HG02588 (cell line): Measurements from ENCODE around the gene DAGLB.

Source experiments
- ATAC-seq: cut with Tn5 transposase; IDR thresholded peaks from one replicate; pipeline ENCODE4 v1.9.1; 2021; ENCODE audit warnings: mild to moderate bottlenecking, moderate library complexity; ENCODE audit not compliant: unreplicated experiment

The DAGLB gene, protein sequence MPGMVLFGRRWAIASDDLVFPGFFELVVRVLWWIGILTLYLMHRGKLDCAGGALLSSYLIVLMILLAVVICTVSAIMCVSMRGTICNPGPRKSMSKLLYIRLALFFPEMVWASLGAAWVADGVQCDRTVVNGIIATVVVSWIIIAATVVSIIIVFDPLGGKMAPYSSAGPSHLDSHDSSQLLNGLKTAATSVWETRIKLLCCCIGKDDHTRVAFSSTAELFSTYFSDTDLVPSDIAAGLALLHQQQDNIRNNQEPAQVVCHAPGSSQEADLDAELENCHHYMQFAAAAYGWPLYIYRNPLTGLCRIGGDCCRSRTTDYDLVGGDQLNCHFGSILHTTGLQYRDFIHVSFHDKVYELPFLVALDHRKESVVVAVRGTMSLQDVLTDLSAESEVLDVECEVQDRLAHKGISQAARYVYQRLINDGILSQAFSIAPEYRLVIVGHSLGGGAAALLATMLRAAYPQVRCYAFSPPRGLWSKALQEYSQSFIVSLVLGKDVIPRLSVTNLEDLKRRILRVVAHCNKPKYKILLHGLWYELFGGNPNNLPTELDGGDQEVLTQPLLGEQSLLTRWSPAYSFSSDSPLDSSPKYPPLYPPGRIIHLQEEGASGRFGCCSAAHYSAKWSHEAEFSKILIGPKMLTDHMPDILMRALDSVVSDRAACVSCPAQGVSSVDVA

DNA sequence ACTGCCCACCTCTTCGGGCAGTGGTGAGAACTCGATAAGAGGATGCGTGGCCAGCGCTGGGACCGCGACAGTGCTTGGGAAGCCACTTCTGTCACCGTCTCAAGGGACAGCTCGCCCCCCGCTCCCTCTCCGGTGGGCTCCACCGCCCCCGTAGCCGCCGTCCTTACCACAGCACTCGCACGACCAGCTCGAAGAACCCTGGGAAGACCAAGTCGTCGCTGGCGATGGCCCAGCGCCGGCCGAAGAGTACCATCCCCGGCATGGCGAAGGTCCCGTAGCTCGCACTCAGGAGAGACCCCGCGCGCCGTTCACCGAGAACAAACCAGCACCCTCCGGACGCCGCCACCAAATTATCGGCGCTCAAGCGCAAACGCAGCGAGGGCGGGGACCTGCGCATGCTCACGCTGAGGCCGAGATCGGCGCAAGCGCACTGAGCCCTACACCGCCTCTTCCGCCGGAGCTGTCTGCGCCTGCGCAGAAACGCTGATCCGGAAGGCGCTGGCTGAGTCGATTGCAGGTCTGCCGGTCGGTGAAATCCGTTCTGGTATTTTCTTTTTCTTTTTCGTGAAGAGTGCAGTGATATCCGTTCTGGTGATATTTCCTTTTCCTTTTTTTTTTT, at the start of gene DAGLB:
Gene DAGLB, minus strand, starts transcription at position 374 of the 619 bp plus-strand sequence. Its CDS starts 112 bp downstream, at position 262.
- peak; percentile 85 for ATAC-seq

DNA sequence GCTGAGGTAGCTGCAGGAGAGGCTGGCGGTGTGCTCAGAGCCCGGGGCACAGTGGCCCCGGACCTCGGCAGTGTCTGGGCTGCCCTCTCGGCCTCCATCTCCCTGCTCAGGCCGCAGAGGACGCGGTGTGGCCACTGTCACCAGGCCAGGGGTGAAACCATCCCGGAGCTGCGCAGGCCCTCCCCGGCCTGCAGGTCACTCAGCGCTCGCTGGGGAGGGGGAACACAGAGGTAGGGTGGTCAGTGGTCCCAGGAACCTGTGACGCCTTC, 49.8 kb upstream of the DAGLB start:
- ATAC-seq = no peak

DNA sequence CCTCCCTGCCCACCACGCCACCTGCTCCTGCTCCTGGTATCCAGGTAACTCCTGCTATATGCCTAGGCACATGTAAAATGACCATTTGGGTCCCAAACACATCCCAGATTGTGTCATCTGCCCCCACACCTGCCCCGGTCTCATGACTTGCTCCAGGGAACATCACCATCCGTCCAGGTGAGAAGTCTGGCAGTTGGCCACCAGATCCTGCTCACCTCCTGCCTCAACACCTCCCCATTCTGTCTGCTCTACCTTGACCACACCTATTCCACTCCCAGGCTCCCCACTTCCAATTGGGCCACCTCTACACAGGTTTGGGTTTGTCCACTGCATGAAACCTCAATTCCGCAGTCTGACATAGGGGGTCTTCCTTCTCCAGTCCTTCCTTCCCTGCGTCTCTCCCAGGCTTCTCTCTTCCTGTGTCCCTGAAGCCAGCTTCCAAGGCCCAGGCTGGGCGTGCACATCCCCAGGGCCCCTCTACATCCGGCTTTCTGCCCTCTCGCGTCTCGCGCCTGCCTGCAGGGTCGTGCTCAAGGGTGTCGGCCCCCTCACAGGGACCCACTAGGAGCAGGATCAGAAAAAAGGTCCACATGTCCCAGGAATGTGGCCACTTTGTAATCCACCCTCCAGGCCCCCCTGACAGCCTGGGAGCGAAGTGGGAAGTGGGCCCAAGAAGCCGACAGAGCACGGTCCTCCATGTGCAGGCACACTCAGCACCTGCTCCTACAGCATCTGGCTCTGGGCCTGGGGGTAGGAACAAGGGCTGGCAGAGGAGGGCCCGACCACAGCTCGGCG, 49.3 kb upstream of the DAGLB start:
- no peak for ATAC-seq

DNA sequence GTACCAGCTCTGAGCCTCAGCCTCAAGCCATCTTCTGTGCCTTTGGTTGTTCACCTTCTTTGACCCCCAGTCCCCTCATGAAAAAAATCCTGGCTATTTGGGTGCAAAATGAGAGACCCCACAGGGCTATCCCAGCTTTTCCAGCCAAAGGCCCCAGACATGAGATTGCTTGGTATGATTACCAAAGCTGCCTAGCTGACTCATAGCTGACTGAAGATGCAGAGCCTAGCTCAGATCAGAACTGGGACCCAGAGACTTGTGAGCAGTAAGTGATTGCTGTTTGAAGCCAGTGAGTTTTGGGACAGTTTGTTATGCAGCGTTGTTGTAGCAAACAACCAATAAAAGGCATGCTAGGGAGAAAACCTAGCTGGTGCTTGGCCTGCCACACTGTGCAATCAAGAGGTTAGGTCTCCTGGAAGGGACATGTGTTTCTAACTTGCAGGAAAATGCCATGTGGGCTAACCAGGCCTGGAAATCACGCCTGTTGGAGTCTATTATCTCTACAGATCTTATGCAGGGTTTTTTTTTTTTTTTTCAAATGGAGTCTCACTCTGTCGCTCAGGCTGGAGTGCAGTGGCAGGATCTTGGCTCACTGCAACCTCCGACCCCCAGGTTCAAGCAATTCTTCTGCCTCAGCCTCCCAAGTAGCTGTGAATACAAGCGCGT, 48.0 kb upstream of the DAGLB start:
- no peak for ATAC-seq

DNA sequence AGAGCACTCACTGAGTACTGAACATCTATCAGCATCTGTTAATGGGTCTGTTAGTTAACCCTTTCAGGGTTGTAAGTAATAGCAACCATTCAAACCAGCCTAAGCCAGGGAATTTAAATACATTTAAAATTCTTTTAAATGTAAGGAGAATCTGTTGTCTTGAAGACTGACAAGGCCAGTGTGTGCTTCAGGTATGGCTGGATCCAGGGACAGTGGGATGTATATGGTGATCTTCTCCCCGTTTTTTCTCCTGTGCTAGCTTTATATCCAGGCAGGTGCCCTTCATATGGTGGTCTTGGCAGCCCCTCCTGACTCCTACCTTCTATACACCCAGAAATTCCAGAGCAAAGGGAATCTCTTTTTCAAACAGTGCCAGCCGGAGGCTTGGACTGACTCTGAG, 46.6 kb upstream of the DAGLB start:
- no peak for ATAC-seq

DNA sequence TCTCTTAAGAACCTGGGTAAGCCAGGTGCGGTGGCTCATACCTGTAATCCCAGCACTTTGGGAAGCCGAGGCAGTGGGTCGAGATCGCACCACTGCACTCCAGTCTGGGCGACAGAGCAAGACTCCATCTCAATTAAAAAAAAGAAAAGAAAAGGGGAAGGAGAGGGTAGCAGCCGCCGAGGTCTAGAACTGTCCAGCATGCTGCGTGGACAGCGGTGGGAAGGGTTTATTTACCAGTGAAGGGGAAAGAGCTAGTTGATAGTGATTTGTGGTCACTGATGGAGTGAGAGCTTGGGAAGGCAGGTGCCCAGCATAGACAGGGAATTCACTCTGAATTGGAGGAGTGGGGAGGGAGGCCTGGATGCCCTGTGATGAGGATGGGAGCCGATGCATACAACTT, 43.4 kb upstream of the DAGLB start:
- no peak for ATAC-seq

DNA sequence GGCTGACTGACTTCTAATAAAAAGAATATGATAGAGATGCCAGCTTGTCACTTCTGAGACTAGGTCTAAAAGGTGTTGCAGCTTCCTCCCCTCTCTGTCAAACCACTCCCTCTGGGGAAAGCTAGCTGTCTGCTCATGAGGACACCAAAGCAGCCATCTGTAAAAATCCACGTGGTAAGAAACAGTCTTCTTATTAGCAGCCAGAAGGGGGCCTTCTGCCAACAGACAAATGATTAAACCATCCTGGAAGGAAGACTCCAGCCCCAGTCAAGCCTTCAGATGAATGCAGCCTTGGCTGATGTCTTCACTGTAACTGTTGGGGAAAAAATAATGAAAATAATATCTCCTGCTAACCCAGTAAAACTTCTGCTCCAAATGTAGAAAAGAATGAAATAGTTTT, 41.9 kb upstream of the DAGLB start:
- no peak for ATAC-seq

DNA sequence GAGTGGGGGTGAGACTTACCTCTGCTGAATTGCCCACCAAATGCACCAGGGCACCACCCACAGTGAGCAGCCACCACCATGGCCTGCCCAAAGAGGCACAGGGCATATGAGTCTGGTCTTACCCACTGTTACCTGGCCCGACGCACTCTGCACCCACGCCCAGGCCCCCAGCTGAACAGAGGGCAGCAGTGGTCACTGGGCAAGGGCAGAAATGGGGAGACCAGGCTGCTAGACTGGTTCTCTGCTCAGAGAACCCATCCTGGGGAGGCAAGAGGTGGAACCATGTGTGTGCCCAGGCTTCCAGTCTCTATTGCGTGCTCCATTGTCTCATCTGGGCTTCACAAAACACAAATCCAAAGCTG, 39.4 kb upstream of the DAGLB start:
- no peak for ATAC-seq

DNA sequence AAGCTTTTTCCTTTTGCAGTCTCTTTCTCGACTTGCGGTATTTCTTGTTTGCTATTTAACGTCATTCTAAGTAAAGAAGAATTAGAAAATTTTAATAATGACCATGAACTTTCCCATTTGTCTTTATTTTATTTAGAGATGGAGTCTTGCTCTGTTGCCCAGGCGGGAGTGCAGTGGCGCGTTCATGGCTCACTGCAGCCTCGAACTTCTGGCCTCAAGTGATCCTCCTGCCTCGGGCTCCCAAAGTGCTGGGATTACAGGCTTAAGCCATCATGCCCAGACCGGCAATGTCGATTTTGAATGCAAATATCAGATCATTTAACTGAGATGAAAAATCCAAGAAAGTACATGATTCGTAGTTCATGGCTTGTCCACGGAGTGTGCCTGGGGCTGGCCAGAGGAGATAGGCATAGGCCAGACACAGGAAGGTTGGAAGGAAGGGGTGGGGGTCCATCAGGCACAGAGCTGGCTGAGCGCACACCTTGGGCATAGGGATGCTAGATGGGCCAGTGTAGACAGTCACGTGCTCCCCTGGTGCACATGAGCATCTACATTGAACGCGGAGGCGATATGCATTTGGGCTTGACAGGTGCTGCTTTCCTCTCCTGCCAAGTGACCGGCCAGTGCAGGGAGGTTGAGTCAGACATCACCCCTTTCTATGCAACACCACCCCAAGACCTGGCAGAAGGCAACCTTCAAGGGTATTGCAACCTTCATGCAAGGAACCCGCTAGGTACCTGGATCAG, 38.9 kb upstream of the DAGLB start:
- no peak for ATAC-seq

DNA sequence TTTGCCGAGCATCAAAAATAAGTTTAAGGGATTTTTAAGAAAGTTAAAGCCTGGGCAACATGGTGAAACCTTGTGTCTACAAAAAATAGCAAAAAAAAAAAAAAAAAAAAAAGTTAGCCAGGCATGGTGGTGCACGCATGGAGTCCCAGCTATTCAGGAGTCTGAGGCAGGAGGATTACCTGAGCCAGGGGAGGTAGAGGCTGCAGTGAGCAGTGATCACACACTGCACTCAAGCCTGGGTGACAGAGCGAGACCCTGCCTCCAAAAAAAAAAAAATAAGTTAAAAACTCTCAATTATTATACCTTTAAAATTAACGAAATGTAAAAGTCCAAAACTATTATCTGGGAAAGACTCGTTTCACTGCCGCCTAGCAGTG, 35.0 kb upstream of the DAGLB start:
- no peak for ATAC-seq

DNA sequence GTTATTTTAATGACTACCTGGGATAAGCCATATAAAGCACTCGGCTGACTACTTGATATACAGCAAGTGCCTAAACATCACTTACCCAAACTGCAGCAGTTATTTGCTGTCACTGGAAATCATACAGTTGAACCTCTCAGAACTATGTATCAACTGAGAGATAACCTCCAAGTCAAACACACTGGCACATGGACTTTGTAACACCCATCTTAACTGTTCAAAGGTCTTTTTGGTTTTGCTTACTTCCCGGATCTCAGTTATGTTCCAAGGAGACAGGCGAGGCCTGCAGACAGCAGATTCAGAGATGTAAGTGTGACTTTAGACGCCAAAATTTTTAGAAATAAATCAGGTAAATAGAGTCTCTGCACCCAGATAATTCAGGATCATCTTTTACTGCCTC, 34.6 kb upstream of the DAGLB start:
- ATAC-seq = no peak

DNA sequence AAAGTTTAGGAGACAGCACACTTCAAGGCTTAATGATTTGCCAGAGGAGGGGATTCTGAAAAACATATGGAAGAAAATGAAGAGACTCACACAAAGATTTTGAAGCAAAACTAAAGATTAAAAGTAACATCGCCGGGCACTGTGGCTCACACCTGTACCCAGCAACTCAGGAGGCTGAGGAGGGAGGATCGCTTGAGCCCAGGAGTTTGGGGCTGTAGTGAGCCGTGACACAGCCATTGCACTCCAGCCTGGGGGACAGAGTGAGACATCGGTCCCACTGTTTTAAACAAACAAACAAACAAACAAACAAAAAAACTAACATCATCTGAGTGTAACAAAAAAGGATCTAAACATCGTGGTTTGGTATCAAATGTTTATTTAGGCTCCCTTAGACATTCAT, 33.7 kb upstream of the DAGLB start:
- ATAC-seq = no peak

DNA sequence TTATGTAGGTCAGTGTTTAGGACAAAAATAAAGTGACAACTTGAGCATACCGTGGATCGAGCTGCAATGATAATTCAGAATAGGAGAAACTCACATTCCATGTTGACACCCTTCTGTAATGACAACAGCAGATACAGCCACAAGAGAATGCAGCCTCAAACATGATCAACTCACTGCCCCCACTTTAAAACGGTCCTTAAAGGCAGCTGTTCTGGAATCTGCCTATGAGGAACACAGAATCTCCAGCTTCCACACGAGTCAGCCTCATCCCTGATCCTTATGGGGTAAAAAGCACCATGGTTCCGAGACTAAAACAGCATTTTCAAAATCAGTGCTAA, 32.5 kb upstream of the DAGLB start:
- ATAC-seq = no peak

DNA sequence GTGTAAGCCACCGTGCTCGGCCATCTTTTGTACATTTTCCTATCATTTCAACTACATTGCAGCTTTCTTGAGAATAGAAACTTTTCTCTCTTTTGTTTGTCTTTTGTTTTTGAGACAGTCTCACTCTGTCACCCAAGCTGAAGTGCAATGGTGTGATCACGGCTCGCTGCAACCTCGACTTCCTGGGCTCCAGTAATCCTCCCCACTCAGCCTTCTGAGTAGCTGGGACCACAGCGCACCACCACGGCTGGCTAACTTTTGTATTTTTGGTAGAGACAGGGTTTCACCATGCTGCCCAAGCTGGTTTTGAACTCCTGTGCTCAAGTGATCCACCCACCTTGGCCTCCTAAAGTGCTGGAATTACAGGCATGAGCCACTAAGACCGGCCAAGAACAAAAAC, 31.3 kb upstream of the DAGLB start:
- no peak for ATAC-seq

DNA sequence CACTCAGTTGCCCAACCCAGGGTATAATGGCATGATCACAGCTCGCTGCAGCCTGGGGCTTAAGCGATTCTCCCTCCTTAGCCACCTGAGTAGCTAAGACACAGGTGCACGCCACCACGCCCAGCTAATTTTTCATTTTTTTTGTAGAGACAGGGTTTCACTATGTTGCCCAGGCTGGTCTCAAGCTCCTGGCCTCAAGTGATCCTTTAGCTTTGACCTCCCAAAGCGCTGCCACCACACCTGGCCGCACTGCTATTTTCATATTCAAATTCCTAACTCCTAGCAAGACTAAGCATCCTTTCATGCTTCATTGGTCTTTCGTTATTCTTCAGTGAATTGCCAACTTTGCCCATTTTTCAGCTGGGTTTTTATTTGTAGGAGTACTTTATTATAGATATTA, 30.4 kb upstream of the DAGLB start:
- ATAC-seq = no peak

DNA sequence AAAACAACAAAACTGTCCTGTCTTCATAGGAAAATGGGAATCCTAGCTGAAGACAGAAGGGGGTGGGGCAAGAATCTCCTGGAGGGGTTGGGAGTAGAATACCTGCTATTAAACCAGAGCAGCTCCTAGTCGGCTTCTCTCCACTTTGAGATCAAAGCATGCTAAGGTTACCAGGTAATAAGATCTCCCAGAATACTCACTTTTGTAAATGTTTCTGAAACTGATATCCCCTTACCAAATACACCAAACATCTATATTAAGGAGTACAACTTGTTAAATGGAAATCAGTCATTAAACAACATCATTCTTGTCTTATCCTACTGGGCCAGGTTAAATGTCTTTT, 29.5 kb upstream of the DAGLB start:
- ATAC-seq = no peak

DNA sequence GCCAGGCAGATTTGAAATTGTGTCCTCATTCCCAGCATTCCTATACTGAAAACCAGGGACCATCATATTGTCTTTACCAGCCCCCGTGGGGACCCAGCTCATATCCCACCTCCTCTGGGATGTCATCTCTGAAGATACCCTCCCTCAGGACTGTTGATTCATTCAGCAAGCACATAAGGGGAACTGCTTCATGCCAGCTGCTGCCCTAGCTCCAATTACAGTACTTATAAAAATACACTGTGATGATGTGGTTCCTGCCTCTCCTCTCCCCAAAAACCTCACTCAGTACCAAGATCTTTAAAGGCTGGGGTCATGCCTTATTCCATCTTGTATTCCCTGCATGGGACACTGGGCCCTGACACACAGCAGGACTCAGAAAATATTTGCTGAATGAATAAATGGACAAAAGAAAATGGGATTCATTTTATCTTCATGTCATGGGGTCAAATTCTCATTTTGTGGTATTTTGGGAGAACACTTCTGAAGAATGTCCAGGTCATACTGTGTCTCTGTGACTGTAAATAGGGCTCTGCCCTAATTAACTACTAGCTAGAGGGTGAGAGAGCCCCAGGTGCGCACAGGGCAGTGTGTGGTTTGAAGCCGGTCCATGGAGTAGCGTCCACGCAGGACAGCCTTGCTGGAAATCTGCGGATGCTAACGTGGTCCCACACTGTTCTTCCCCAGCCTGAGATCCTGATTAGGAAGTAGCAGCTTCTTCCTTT, 29.0 kb upstream of the DAGLB start:
- ATAC-seq = no peak

DNA sequence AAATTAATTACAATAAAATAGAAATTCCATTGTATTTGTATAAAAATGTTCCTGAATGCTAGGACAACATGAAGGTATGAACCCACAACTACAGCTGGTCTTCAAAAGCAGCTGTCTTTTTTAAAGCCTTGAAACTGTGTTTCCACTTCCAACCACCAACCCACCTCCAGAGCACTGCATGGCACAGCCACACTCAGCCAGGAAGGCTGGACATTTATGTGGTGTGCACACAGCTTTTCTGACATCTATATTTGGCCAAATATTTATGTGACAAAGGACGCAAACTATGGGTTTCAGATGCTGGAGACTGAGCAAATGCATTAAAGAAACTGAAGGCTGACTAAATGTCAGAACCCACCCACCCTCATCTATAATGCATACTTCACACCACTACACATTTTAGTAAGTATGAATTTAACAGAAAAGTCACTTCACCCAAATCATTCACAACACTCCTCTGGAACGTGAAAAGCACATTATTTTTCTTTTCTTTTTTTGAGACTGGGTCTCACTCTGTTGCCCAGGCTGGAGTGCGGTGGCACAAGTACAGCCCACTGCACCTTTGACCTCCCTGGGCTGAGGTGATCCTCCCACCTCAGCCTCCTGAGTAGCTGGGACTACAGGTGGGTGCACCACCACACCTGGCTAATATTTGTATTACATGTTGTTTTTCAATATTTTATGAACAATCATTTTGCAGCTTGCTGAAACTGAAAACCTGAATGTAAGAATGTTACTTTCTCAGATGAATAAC, 27.9 kb upstream of the DAGLB start:
- ATAC-seq = no peak

DNA sequence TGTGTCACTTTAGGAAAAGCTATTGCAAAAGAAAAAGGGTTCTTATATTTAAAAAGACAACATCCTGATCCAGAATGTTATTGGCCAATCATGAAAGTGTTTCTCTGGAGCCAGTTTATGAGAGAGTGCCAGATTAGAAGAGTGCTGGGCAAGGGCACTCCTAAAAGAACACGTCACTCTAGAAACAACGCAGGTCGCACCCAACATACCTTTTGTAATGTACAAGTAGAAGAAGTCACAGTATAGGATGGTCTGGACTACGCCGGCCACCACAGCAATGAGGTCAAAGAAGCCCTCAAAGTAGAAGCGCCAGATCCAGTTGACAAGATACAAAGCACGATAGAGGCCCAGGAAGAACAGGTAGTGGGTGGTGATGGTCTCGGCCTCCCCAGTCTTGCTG, 18.1 kb upstream of the DAGLB start:
- no peak for ATAC-seq
